HL-60 (cell line): ENCODE data around the gene PTPRJ.

Experiments
- CTCF ChIP-seq: IDR thresholded peaks from one replicate; pipeline ENCODE4 v1.5.1; 2011; ENCODE audit warnings: low read length, control low read depth, inconsistent platforms; ENCODE audit not compliant: insufficient read depth
- POLR2AphosphoS5 ChIP-seq: IDR thresholded peaks from 2 replicates; pipeline ENCODE4 v1.6.1; 2012; ENCODE audit warnings: low read depth
- REST ChIP-seq: IDR thresholded peaks from 2 replicates; pipeline ENCODE4 v1.6.1; 2012; ENCODE audit warnings: low read depth; ENCODE audit not compliant: insufficient replicate concordance

- no peak for TF ChIP-seq REST
- no peak for TF ChIP-seq CTCF
- TF ChIP-seq POLR2AphosphoS5 = no peak
These were observed 68.7 kb downstream of the PTPRJ start for GRCh38 chr11:48049036-48049435.
